Activated naive CD4-positive, alpha-beta T cell treated with anti-CD3 and anti-CD28 coated beads for 36 hours (primary cell): ENCODE results near the gene USP20. TPM values are rescaled to one million over a fixed set of nuclear protein-coding genes. Genes with fewer than 3 reads are reported as not detected.

Experiments used
- CTCF ChIA-PET: fragments of 350-600 bp; sonication (Branson Sonifier 250); formaldehyde crosslinking; loops from one replicate; lab custom pipeline; 2021; ENCODE audit warnings: antibody characterized with exemption; lab: Charles Lee
- DNase-seq: peaks from one replicate; pipeline ENCODE4 v3.0.0-alpha.2; 2020
- H3K27ac Mint-ChIP-seq: one replicate; pipeline ENCODE4 v1.8.0; 2021; ENCODE audit warnings: mild to moderate bottlenecking, mixed read lengths
- H3K27me3 Mint-ChIP-seq: one replicate; pipeline ENCODE4 v1.8.0; 2021; ENCODE audit warnings: low read depth, mixed read lengths
- H3K36me3 Mint-ChIP-seq: one replicate; pipeline ENCODE4 v1.8.0; 2021; ENCODE audit warnings: low read depth, mixed read lengths
- H3K4me1 Mint-ChIP-seq: one replicate; pipeline ENCODE4 v1.8.0; 2021; ENCODE audit warnings: low read depth, mixed read lengths
- H3K4me3 Mint-ChIP-seq: one replicate; pipeline ENCODE4 v1.8.0; 2021; ENCODE audit warnings: mild to moderate bottlenecking, moderate library complexity, mixed read lengths
- H3K9me3 Mint-ChIP-seq: one replicate; pipeline ENCODE4 v1.8.0; 2021; ENCODE audit warnings: mixed read lengths
- intact Hi-C: fragments of 100-400 bp; cut with micrococcal nuclease; formaldehyde crosslinking; loops from one replicate; pipeline ENCODE4 v1.15.1; 2023
- total RNA-seq, 2 experiments: library from RNA; stranded (reverse); gene quantifications; one replicate each; pipeline ENCODE4 v1.2.3, GENCODE V29; 2021

Gene USP20
- total RNA-seq, 2 experiments from 2014 or later: 54.7 to 54.9 TPM

DNA sequence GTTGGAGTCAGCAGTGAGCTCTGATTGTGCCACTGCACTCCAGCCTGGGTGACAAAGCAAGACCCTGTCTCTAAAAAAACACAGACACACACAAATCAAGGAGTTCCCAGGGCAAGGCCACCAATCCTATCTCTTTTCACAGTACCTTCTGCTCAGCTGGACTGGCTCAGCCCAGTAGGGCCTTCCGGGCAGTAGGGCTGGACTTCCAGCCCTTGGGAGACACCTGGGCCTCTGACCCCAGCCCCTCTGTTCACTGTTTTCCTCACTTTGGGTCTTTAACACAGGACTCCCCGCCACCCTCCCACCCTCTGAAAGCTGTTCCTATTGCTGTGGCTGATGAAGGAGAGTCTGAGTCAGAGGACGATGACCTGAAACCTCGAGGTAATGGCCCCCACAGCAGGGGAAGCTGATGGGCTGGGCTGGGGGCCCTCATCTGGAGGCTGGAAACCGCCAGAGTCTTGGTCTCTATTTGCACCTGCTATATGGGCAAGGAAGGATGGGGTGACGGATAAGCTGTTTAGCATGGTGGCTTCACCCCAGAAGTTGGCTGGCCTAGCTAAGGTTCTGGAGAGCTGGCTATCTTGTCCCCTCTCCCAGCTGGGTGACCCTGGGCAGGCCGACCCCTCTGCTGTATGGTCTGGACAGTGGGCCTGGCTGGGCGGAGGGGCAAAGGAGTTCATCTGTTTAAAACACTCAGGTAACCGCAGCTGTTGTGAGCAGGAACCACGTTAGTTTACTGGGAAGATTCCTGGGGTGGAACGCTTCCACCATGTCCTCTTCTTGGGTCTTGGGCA lies 25.6 kb downstream of the USP20 start:
- Mint-ChIP-seq H3K4me3 (no peak overlapping the region), H3K9me3 (no peaks in the 10 kb centered on the region), H3K27ac (peak overlapping the region; percentile 87), H3K4me1 (peaks cover 56% of the 10 kb centered on the region), H3K36me3 (peaks cover 32% of the 10 kb centered on the region), H3K27me3 (no peaks in the 10 kb centered on the region)
- intact Hi-C loops: no loop called here
- peak; percentile 65 for DNase-seq
- CTCF ChIA-PET: interaction anchor here (0.6 kb wide), 1 partner anchor 103 kb away, joined by 3 read pairs; no protein-coding TSS in a partner anchor

DNA sequence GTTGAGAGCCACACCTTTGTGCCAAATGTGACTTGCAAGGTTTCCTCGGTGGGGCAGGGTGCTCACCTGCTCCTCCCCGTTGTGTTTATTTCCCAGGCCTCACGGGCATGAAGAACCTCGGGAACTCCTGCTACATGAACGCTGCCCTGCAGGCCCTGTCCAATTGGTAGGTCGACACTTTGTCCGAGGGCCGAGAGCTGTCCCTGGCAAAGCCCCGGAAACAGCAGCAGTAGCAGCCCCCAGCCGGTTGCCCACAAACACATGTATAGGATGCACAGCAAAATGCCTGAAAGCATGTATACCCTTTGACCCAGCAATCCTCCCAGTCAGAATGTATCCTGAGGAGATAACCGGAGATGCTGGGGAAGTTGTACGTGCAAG lies 26.2 kb downstream of the USP20 start:
- no peak for DNase-seq
- Mint-ChIP-seq H3K4me3 (no peak overlapping the region), H3K9me3 (no peaks in the 10 kb centered on the region), H3K36me3 (peaks cover 34% of the 10 kb centered on the region), H3K27me3 (no peaks in the 10 kb centered on the region), H3K27ac (peak overlapping the region; percentile 87), H3K4me1 (peaks cover 58% of the 10 kb centered on the region)
- CTCF ChIA-PET: no interaction called here
- intact Hi-C loops: no loop called here

DNA sequence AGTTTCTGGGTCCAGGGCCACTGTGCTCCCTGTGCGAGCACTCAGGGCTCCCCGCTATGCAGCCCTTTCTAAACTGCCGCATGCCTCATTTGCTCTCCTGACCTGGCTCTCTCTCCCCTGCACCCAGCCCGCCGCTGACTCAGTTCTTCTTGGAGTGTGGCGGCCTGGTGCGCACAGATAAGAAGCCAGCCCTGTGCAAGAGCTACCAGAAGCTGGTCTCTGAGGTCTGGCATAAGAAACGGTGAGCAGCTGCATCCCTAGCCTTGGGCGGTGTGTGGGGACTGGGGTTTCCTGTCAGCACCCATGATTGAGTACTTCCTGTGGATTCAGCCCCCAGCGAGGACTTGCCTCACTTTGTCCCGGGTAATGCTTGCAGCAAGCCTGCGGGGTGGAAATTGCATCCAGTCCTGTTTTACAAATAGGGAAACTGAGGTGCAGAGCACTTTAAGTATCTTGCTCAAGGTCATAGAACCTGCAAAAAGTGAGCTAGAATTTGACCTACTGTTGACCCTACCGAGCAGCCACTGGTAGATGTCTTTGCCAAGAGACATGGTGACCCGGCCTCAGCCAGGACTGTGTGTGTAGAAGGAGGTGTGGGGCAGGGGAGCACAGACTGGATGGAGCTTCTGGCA lies 27.9 kb downstream of the USP20 start:
- CTCF ChIA-PET: no interaction called here
- peak overlapping the region; percentile 93 for H3K27ac Mint-ChIP-seq
- H3K27me3 Mint-ChIP-seq: no peaks in the 10 kb centered on the region
- H3K36me3 Mint-ChIP-seq: peaks cover 37% of the 10 kb centered on the region
- peak; percentile 80 for DNase-seq
- H3K4me1 Mint-ChIP-seq: peaks cover 68% of the 10 kb centered on the region
- intact Hi-C loops: no loop called here
- peak overlapping the region; percentile 29 for H3K4me3 Mint-ChIP-seq
- H3K9me3 Mint-ChIP-seq: no peaks in the 10 kb centered on the region

DNA sequence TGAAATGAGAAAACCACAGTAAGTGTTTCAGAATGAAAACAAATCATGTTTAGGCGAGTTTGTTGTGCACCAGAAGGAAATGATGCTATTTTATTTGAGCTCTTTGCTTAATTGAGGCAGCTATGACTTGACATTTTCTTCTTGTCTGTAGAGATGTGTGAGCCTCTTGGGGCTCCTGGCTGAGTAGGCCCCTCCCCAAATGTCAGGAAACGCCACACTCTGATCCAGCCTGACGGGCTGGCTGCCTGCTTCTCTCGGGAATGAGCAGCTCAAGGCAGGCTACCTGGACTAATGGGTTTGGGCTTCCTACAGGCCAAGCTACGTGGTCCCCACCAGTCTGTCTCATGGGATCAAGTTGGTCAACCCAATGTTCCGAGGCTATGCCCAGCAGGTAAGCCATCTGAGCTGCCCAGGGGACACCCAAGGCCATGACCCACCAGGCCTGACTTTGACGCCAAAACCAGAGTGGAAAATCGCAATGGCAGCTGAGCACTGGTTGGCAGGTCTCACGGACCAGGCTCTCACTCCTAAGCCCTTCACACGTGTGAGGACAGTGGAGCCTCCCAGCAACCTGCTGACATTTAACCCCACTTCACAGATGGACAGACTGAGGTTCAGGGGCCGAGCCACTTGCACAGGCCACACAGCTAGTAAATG lies 29.9 kb downstream of the USP20 start:
- Mint-ChIP-seq H3K4me3 (no peak overlapping the region), H3K4me1 (peaks cover 85% of the 10 kb centered on the region), H3K27ac (peak overlapping the region; percentile 93), H3K27me3 (no peaks in the 10 kb centered on the region), H3K9me3 (no peaks in the 10 kb centered on the region), H3K36me3 (peaks cover 39% of the 10 kb centered on the region)
- peak; percentile 56 for DNase-seq
- CTCF ChIA-PET: interaction anchor here (0.5 to 0.6 kb wide), 2 partner anchors 22 to 160 kb away, joined by 3 to 4 read pairs; no protein-coding TSS in a partner anchor
- intact Hi-C loops: loop anchor here (5.0 kb wide), 1 partner anchor 43 kb away; the partner anchor contains the start of gene TOR1A

DNA sequence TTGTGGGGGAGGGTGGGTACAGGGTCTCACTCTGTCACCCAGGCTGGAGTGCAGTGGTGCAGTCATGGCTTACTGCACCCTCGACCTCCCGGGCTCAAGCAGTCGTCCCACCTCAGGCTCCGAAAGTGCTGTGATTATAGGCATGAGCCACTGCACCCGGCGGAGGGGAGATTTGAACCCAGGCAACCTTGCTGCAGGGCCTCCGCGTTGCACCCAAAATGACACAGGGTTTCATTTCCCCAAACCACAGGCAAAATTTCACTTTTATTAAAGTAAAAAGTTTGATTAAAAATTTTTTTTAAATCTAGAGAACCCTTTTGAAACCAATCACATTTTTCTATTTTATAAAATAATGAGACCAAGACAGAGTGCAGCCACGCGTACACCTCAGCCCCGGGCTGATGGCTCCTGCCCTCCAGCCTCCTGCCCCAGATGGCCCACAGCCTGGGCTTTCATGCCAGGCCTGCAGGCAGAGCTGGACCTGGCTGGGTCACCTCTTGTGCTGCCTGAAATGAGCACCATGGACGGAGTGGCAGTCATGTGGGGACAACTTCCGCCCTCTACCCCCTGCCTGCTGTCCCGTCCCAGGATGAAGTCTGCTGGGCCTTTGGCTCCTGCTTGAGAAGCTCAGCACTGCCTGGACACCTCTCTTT lies 30.5 kb downstream of the USP20 start:
- intact Hi-C loops: loop anchor here (1.0 to 5.0 kb wide), 2 partner anchors 30 to 43 kb away; partner anchors contain the start of genes C9orf78, TOR1A and USP20
- DNase-seq: no peak
- H3K36me3 Mint-ChIP-seq: peaks cover 39% of the 10 kb centered on the region
- H3K9me3 Mint-ChIP-seq: no peaks in the 10 kb centered on the region
- H3K27ac Mint-ChIP-seq: peak overlapping the region; percentile 93
- peak overlapping the region; percentile 39 for H3K4me3 Mint-ChIP-seq
- no peaks in the 10 kb centered on the region for H3K27me3 Mint-ChIP-seq
- peaks cover 85% of the 10 kb centered on the region for H3K4me1 Mint-ChIP-seq
- CTCF ChIA-PET: interaction anchor here (1.0 to 1.1 kb wide), 2 partner anchors 17 to 27 kb away, joined by 3 read pairs; no protein-coding TSS in a partner anchor

DNA sequence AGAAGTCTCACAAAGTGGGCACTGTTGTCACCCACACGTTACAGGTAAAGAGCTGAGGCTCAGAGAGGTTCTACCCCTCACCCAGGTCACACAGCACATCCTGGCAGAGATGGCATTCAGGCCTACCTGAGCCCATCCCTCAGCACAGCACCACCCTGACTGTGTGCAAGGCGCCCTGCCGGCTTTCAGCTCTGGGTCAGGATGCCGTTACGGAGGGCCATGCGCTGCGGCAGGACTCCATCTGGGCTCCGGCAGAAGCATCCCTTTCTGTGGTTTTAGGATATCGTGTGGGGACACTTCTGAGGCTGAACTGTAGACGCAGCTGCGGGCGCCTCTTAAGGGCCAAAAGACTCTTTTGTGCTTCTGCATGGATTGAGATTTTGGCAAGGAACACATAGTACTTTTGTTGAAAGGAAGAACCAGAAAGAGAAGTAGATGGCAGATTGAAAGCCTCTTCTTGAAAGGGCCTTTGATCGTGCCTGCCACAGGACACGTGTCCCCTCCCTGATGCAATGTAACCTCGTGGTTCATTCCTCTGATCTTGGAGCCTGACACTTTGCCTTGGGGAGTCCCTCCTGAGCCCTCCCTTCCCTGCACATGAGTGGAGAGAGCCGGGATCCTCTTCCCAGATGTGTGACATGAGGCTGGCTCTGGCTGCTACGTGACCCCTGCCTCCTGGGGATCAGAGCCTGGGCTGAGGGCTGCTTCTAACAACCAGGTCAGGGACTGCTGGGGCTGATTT lies 31.3 kb downstream of the USP20 start:
- Mint-ChIP-seq H3K27ac (peak overlapping the region; percentile 87), H3K4me3 (peak overlapping the region; percentile 39), H3K27me3 (no peaks in the 10 kb centered on the region), H3K4me1 (peaks cover 83% of the 10 kb centered on the region), H3K9me3 (no peaks in the 10 kb centered on the region), H3K36me3 (peaks cover 36% of the 10 kb centered on the region)
- peak; percentile 79 for DNase-seq
- CTCF ChIA-PET: interaction anchor here (1.0 to 1.1 kb wide), 2 partner anchors 16 to 28 kb away, joined by 3 read pairs; no protein-coding TSS in a partner anchor
- intact Hi-C loops: loop anchor here (1.0 to 5.0 kb wide), 2 partner anchors 31 to 44 kb away; partner anchors contain the start of genes C9orf78, TOR1A and USP20

DNA sequence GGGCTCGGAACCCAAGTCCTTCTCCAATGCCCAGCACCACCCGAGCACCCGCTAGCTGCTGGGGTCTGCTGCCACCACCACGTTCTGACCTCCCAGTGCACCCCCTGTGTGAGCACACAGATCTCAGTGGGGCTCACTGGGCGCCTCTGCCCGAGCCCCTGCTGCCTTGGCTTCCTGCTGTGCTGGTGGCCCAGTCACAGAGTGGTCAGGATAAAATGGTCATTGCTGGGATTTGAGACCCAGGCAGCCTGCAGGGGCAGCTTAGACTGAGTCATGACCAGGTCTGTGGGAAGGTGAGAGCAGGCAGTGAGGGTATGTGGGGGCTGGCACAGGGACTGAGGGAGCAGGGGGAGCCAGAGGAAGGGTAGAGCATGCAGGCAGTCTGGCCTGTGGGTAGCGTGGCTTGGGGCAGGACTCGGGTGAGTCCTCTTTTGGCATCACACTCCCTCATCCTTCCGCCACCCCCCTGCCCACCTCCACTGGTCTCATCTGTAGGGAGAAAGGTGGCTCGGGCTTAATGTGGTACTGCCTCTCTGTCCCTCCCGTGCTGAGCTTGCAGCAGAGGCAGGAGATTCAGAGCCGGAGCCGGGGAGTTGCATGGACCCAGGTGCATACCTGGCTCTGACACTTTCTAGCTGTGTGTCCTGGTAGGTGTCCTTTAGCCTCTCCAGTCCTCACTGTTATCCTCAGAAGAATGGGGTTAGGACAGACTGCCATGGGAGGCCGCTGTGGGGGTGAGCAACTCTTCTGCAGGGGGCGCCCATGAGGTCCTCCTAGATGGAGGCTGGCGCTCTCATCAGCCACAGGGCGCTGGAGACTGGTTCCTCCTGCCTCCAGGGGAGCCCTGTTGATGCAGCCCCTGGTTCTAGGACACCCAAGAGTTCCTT lies 32.1 kb downstream of the USP20 start:
- Mint-ChIP-seq H3K4me1 (peaks cover 80% of the 10 kb centered on the region), H3K4me3 (peak overlapping the region; percentile 45), H3K27me3 (no peaks in the 10 kb centered on the region), H3K27ac (peak overlapping the region; percentile 87), H3K9me3 (no peaks in the 10 kb centered on the region), H3K36me3 (peaks cover 31% of the 10 kb centered on the region)
- DNase-seq: peak; percentile 40
- CTCF ChIA-PET: interaction anchor here (1.1 kb wide), 1 partner anchor 28 kb away, joined by 3 read pairs; no protein-coding TSS in a partner anchor
- intact Hi-C loops: loop anchor here (5.0 kb wide), 1 partner anchor 45 kb away; the partner anchor contains the start of gene TOR1A

DNA sequence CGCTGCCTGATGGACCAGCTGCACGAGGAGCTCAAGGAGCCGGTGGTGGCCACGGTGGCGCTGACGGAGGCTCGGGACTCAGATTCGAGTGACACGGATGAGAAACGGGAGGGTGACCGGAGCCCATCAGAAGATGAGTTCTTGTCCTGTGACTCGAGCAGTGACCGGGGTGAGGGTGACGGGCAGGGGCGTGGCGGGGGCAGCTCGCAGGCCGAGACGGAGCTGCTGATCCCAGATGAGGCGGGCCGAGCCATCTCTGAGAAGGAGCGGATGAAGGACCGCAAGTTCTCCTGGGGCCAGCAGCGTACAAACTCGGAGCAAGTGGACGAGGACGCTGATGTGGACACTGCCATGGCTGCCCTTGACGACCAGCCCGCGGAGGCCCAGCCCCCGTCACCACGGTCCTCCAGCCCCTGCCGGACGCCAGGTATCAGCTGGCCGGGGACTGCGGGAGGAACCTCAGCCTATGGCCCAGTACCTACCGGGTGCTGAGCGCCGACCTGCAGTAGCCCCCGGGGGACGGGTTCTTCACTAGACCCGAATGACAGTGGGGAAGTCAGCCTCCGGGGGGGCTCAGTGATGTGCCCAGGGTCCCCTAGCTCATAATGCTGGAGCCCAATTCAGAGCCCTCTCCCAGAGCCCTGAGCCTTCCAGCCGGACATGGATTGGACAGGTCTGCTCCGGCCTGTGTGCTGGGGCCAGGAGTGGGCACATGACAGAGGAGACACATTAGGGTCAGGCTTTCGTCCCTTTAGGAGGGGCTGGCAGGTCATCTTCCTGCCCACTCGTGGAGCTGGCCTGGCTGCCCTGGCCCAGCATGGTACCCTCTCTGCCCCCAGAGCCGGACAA lies 33.0 kb downstream of the USP20 start:
- intact Hi-C loops: loop anchor here (5.0 kb wide), 1 partner anchor 46 kb away; the partner anchor contains the start of gene TOR1A
- DNase-seq: no peak
- Mint-ChIP-seq H3K9me3 (no peaks in the 10 kb centered on the region), H3K36me3 (peaks cover 30% of the 10 kb centered on the region), H3K27ac (peak overlapping the region; percentile 91), H3K27me3 (no peaks in the 10 kb centered on the region), H3K4me3 (peak overlapping the region; percentile 66), H3K4me1 (peaks cover 76% of the 10 kb centered on the region)
- CTCF ChIA-PET: interaction anchor here (1.5 kb wide), 1 partner anchor 30 kb away, joined by 5 read pairs; no protein-coding TSS in a partner anchor

DNA sequence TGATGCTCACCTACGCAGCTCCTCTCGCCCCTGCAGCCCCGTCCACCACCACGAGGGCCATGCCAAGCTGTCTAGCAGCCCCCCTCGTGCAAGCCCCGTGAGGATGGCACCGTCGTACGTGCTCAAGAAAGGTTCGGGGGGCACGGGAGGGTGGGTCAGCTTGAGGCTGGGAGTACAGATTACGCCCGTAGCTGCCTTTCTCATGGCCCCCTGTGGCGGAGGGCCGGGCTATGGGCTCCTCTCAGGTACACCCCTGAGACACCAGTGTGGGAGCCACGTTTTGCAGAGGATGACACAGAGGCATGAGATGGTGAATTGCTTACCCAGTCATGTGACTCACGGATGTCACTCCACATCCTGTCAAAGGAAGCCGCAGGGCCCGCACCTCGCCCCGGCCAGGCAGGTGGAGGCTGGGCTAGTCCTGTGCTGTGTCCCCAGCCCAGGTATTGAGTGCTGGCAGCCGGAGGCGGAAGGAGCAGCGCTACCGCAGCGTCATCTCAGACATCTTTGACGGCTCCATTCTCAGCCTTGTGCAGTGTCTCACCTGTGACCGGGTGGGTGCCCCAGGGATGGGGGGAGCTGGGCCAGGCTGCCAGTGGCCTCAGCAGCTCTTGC lies 33.7 kb downstream of the USP20 start:
- intact Hi-C loops: loop anchor here (1.0 to 5.0 kb wide), 2 partner anchors 15 to 47 kb away; partner anchors contain the start of gene TOR1A
- H3K4me3 Mint-ChIP-seq: peak overlapping the region; percentile 66
- H3K4me1 Mint-ChIP-seq: peaks cover 72% of the 10 kb centered on the region
- H3K9me3 Mint-ChIP-seq: no peaks in the 10 kb centered on the region
- H3K27me3 Mint-ChIP-seq: no peaks in the 10 kb centered on the region
- CTCF ChIA-PET: interaction anchor here (0.5 to 1.5 kb wide), 2 partner anchors 30 to 76 kb away, joined by 3 to 5 read pairs; no protein-coding TSS in a partner anchor
- peak; percentile 96 for DNase-seq
- H3K27ac Mint-ChIP-seq: peak overlapping the region; percentile 91
- peaks cover 32% of the 10 kb centered on the region for H3K36me3 Mint-ChIP-seq
